Neural progenitor cell (in vitro differentiated cells): ENCODE measurements around the gene MCRS1. TPM values are rescaled to one million over a fixed set of nuclear protein-coding genes. Genes with fewer than 3 reads are reported as not detected.

Source experiments
- DNase-seq: peaks from one replicate; pipeline ENCODE4 v3.0.0-alpha.2; 2016; ENCODE audit warnings: low spot score
- H2AFZ ChIP-seq: fragments of 200-600 bp; sonication (generic); replicated peaks from 2 replicates; pipeline ENCODE4 v1.6.1; 2016; ENCODE audit warnings: antibody characterized with exemption
- H3F3A ChIP-seq: fragments of 200-600 bp; sonication (generic); 2 replicates; pipeline ENCODE4 v1.6.1; 2016; ENCODE audit warnings: antibody characterized with exemption, low read depth
- H3K27ac ChIP-seq: fragments of 200-600 bp; sonication (generic); 2 replicates; pipeline ENCODE4 v1.5.1; 2016; ENCODE audit warnings: mild to moderate bottlenecking
- H3K27me3 ChIP-seq: fragments of 200-600 bp; sonication (generic); 2 replicates; pipeline ENCODE4 v1.6.1; 2016; ENCODE audit warnings: mild to moderate bottlenecking, moderate library complexity
- H3K36me3 ChIP-seq: fragments of 200-600 bp; sonication (generic); 2 replicates; pipeline ENCODE4 v1.5.1; 2016
- H3K4me1 ChIP-seq: fragments of 200-600 bp; sonication (generic); 2 replicates; pipeline ENCODE4 v1.6.1; 2016; ENCODE audit warnings: mixed run types
- H3K4me2 ChIP-seq: fragments of 200-600 bp; sonication (generic); 2 replicates; pipeline ENCODE4 v1.6.1; 2016
- H3K4me3 ChIP-seq: fragments of 200-600 bp; sonication (generic); 2 replicates; pipeline ENCODE4 v1.5.1; 2016
- H3K79me2 ChIP-seq: fragments of 200-600 bp; sonication (generic); 2 replicates; pipeline ENCODE4 v1.6.1; 2016; ENCODE audit warnings: low read depth
- H3K9ac ChIP-seq: fragments of 200-600 bp; sonication (generic); 2 replicates; pipeline ENCODE4 v1.6.1; 2016
- H3K9me3 ChIP-seq: fragments of 200-600 bp; sonication (generic); 2 replicates; pipeline ENCODE4 v1.5.1; 2016; ENCODE audit warnings: low read depth
- H4K20me1 ChIP-seq: fragments of 200-600 bp; sonication (generic); 2 replicates; pipeline ENCODE4 v1.6.1; 2016; ENCODE audit warnings: low read depth
- H3K27ac Mint-ChIP-seq: 3 replicates; pipeline ENCODE4 v1.8.0; 2021; ENCODE audit warnings: mixed read lengths
- H3K27me3 Mint-ChIP-seq: 2 replicates; pipeline ENCODE4 v1.8.0; 2022; ENCODE audit warnings: low read depth, mild to moderate bottlenecking, inconsistent platforms, moderate library complexity, mixed read lengths; ENCODE audit not compliant: insufficient read depth
- H3K36me3 Mint-ChIP-seq: 3 replicates; pipeline ENCODE4 v1.8.0; 2021; ENCODE audit warnings: mixed read lengths
- H3K4me1 Mint-ChIP-seq: 3 replicates; pipeline ENCODE4 v1.8.0; 2021; ENCODE audit warnings: mixed read lengths
- H3K4me3 Mint-ChIP-seq: 3 replicates; pipeline ENCODE4 v1.8.0; 2021; ENCODE audit warnings: mild to moderate bottlenecking, moderate library complexity, mixed read lengths
- H3K9me3 Mint-ChIP-seq: 3 replicates; pipeline ENCODE4 v1.8.0; 2020; ENCODE audit warnings: mixed read lengths
- CTCF ChIP-seq: fragments of 200-600 bp; sonication (generic); IDR thresholded peaks from 2 replicates; pipeline ENCODE4 v1.5.1; 2017; ENCODE audit warnings: antibody characterized with exemption, mild to moderate bottlenecking
- EZH2 ChIP-seq: fragments of 200-600 bp; sonication (generic); IDR thresholded peaks from 2 replicates; pipeline ENCODE4 v1.6.1; 2017; ENCODE audit warnings: antibody characterized with exemption, mild to moderate bottlenecking, moderate library complexity
- EZH2phosphoT487 ChIP-seq: fragments of 200-600 bp; sonication (generic); IDR thresholded peaks from 2 replicates; pipeline ENCODE4 v1.6.1; 2017; ENCODE audit warnings: antibody characterized with exemption
- total RNA-seq: library from RNA; depleted of rRNA; stranded (reverse); fragments of >200 nt; gene quantifications from 2 replicates; pipeline ENCODE4 v1.2.3, GENCODE V29; 2015; ENCODE audit warnings: low replicate concordance

Gene MCRS1
- total RNA-seq, 1 donor from 2014 or later: 62.4 TPM

GRCh38 chr12:49537231-49537751, 30.7 kb downstream of the MCRS1 start:
- Mint-ChIP-seq H3K36me3 (no peaks in the 10 kb centered on the region), H3K9me3 (no peaks in the 10 kb centered on the region), H3K27ac (no peak overlapping the region), H3K27me3 (peaks cover 56% of the 10 kb centered on the region), H3K4me3 (peak overlapping the region; percentile 82), H3K4me1 (peaks cover 22% of the 10 kb centered on the region)
- Histone ChIP-seq H3K36me3 (no peaks in the 10 kb centered on the region), H3K27me3 (peaks cover 81% of the 10 kb centered on the region), H3K27ac (no peak overlapping the region), H3K79me2 (no peaks in the 10 kb centered on the region), H3K9ac (no peak overlapping the region), H2AFZ (peak overlapping the region; percentile 70), H3K4me3 (peak overlapping the region; percentile 49), H3F3A (peaks cover 32% of the 10 kb centered on the region), H4K20me1 (peaks cover 22% of the 10 kb centered on the region), H3K4me1 (peaks cover 6% of the 10 kb centered on the region), H3K4me2 (peak overlapping the region; percentile 89), H3K9me3 (no peaks in the 10 kb centered on the region)
- TF ChIP-seq EZH2 (no peak), EZH2phosphoT487 (no peak), CTCF (no peak)
- peak; percentile 48 for DNase-seq

- Mint-ChIP-seq H3K27me3 (peaks cover 54% of the 10 kb centered on the region), H3K36me3 (no peaks in the 10 kb centered on the region), H3K27ac (no peak overlapping the region), H3K9me3 (no peaks in the 10 kb centered on the region), H3K4me1 (peaks cover 22% of the 10 kb centered on the region), H3K4me3 (peak overlapping the region; percentile 0)
- H3K9me3 ChIP-seq: no peaks in the 10 kb centered on the region
- H4K20me1 ChIP-seq: peaks cover 22% of the 10 kb centered on the region
- H3K27me3 ChIP-seq: peaks cover 74% of the 10 kb centered on the region
- H3K4me3 ChIP-seq: no peak overlapping the region
- no peaks in the 10 kb centered on the region for H3K79me2 ChIP-seq
- no peaks in the 10 kb centered on the region for H3K36me3 ChIP-seq
- no peak overlapping the region for H3K27ac ChIP-seq
- peaks cover 32% of the 10 kb centered on the region for H3F3A ChIP-seq
- no peak for TF ChIP-seq EZH2phosphoT487
- TF ChIP-seq EZH2: no peak
- no peak for TF ChIP-seq CTCF
- H3K4me1 ChIP-seq: peaks cover 6% of the 10 kb centered on the region
- no peak overlapping the region for H3K9ac ChIP-seq
- no peak for DNase-seq
- H3K4me2 ChIP-seq: no peak overlapping the region
- no peak overlapping the region for H2AFZ ChIP-seq
Observed at GRCh38 chr12:49536526-49537071, 31.3 kb downstream of the MCRS1 start.

DNA sequence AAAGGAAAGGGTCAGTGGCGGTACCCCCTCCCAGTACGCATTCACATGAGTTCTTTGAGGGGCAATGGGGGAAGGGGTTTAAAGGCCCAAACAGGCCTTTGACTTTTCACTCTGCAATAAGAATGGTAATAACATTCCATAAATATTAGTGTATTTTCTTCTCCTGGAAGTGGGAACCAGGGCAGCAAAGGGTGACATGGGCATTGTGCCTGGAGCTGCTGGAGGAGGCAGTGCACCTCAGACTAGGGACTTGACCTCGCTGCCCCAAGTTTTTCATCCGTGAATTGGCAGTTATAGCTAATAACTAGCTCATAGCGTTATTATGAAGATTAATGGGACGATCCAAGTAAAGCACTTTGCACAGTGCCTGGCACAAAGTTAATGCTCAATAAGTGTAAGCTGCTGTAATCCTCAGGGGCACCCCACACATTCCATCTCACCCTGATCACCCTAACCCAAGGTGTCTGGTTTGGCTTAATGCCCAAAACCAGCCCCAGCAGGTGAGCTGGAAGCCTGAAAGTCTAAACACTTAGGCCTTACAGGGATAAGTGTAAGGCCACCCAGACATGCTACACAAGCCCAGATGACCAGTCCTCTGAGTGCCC, 31.9 kb downstream of the MCRS1 start:
- TF ChIP-seq EZH2 (no peak), EZH2phosphoT487 (no peak), CTCF (no peak)
- Histone ChIP-seq H3K4me1 (peaks cover 6% of the 10 kb centered on the region), H2AFZ (no peak overlapping the region), H3K36me3 (no peaks in the 10 kb centered on the region), H3K4me2 (no peak overlapping the region), H3K9me3 (no peaks in the 10 kb centered on the region), H3K4me3 (no peak overlapping the region), H3K9ac (no peak overlapping the region), H4K20me1 (peaks cover 17% of the 10 kb centered on the region), H3F3A (peaks cover 32% of the 10 kb centered on the region), H3K27me3 (peaks cover 68% of the 10 kb centered on the region), H3K79me2 (no peaks in the 10 kb centered on the region), H3K27ac (no peak overlapping the region)
- Mint-ChIP-seq H3K4me3 (no peak overlapping the region), H3K27ac (no peak overlapping the region), H3K9me3 (no peaks in the 10 kb centered on the region), H3K27me3 (peaks cover 48% of the 10 kb centered on the region), H3K4me1 (peaks cover 22% of the 10 kb centered on the region), H3K36me3 (no peaks in the 10 kb centered on the region)
- DNase-seq: no peak
